Stimulated activated CD4-positive, alpha-beta T cell treated with anti-CD3 and anti-CD28 coated beads, TNF-alpha, amount 100 ng/mL, for 1 hour (primary cell): ENCODE results near the gene EXOC3L2.

Experiments
- DNase-seq, 3 donors: peaks; one replicate each; pipeline ENCODE4 v3.0.0-alpha.2; 2020; ENCODE audit warnings: low read depth in 3 of 3, low spot score in 1 of 3

EXOC3L2 gene

GRCh38 chr19:45180936-45181335 is 64.3 kb downstream of the EXOC3L2 start:
- no peak for DNase-seq

GRCh38 chr19:45179892-45180370 is 65.3 kb downstream of the EXOC3L2 start:
- DNase-seq = no peak

DNA sequence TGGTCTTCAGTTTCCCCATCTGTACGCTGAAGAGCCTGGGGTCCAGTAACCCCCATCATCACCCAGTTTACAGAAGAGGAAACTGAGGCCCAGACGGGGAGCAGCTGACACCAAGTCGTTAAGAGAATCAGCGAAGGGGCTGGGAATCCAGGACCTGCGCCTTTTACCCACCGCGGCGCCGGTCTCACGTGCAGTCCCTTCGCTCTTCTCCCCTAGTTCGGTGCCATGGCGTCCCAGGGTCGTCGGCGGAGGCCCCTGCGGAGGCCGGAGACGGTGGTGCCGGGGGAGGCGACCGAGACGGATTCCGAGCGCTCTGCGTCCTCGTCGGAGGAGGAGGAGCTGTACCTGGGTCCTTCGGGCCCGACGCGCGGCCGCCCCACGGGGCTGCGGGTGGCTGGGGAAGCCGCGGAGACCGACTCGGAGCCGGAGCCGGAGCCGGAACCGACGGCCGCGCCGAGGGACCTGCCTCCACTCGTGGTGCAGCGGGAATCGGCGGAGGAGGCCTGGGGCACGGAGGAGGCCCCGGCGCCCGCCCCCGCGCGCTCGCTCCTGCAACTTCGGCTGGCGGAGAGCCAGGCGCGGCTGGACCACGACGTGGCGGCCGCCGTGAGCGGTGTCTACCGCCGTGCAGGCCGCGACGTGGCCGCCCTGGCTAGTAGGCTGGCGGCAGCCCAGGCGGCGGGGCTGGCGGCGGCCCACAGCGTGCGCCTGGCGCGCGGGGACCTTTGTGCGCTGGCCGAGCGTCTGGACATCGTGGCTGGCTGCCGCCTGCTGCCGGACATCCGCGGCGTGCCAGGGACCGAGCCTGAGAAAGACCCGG is 65.9 kb downstream of the EXOC3L2 start:
- DNase-seq = peak in 1 of 3 donors; percentile 17

- DNase-seq = peak; percentile 98 to 99 (median 99)
Measured at GRCh38 chr19:45178262-45179071, 66.7 kb downstream of the EXOC3L2 start, which contains the start of gene BLOC1S3. Gene BLOC1S3 (plus strand): TSS chr19:45178784. CDS start chr19:45179297, 513 bp downstream.

DNA sequence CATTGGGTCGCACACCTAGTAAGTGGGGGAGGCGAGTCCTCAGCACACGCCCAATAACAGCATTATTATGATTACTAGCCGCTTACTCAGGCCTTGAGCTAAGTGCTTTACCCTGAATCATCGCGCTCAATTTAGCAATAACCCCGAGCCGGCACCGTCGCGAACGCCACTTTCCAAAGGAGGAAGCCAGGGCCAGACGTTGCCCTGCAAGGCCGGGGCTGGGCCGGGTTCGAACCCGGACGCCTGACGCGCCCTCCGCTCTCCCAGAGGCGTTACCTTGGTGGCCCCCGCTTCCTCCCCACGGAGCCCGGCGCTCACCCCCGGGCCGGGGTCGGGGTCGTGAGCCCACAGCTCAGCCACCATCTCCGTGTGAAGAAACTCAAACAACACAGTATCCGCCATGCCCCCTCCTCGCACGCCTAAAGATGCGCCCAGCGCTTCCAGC is 67.4 kb downstream of the EXOC3L2 start, which contains the start of gene TRAPPC6A:
Gene TRAPPC6A (minus strand): TSS at position 421 of the 445 bp plus-strand sequence. CDS start 19 bp downstream, at position 402.
- DNase-seq = no peak

DNA sequence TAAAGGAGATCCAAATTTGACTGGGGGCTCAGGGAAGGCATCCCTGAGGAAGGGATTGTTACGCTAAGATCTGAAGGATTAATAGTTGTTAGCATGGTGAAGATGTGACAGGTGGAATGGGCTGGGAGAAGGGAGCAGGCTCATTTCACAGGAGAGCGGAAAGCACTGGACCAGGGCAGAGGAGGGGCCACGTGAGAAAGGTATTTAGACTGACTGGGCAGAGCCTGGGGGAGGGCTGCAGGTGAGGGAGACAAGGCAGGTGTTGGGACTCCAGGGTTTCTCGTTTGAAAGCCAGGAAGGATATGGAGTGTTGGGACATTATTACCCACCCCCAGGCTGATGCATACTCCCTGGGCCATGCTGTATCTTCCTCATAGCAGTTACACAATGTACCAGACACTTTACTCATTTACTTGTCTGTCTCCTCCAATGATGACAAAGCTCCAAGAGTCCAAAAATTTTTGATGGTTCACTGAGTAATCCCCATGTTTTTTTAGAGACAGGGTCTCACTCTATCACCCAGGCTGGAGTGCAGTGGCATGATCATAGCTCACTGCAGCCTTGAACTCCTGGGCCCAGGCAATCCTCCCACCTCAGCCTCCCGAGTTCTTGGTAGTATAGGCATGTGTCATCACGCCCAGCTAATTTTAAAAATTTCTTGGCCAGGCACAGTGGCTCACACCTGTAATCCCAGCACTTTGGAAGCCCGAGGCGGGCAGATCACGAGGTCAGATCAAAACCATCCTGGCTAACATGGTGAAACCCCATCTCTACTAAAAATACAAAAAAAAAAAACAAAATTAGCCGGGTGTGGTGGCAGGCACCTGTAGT is 69.5 kb downstream of the EXOC3L2 start:
- no peak for DNase-seq

DNA sequence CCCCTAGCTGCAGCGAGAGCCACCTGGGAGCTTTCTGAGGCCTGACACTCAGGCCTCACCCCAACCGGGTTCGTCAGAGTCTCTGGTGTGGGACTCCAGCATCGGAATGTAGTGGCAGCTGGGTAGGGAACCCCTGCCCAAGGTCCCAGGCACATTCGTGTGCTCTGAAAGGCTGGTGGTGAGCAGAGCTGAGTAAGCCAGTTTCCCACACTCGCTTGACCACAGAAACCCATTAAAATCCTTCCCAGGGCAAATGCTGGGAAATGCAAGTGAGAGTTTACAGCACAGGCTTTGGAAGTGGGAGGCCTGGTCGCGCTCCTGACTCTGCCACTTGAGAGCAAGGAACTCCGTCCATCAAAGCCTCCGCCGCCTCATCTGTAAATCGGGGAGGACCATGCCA is 71.4 kb downstream of the EXOC3L2 start:
- no peak for DNase-seq

GRCh38 chr19:45172611-45173208 is 72.5 kb downstream of the EXOC3L2 start:
- DNase-seq = no peak

DNA sequence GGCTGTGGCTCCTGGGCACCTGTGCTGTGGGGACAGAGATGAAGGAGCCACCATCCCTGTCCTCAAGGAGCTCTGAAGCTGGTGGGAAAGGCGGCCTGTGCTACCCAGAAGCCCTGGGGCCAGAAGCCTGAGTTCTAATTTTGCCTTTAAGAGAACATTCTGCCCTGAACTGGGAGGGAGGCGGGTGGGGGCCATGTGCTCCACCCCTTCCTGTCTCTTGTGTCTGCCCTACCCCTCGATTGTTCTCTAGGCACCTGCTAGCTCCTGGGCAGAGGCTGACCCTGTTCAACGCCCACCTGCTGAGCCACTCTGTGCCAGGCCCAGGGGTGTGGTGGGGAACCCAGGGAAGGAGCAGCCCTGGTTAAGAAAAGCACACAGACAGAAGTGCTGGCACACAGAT is 73.0 kb downstream of the EXOC3L2 start:
- DNase-seq = no peak

DNA sequence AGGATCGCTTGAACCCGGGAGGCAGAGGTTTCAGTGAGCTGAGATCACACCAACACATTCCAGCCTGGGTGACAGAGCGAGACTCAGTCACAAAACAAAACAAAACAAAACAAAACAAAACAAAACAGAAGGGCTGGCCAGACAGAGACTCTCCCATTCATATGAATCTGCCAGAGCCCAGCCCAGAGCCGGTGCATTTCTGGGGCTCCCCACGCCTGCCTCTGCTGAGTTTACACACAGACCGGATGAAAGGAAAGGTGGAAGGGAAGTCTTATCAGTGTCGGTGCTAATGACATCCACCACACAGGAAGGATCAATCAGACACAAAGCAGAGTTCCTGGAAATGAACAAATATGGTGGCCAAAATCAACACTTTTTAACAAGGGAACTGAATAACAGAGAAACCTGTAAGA is 74.0 kb downstream of the EXOC3L2 start:
- no peak for DNase-seq

DNA sequence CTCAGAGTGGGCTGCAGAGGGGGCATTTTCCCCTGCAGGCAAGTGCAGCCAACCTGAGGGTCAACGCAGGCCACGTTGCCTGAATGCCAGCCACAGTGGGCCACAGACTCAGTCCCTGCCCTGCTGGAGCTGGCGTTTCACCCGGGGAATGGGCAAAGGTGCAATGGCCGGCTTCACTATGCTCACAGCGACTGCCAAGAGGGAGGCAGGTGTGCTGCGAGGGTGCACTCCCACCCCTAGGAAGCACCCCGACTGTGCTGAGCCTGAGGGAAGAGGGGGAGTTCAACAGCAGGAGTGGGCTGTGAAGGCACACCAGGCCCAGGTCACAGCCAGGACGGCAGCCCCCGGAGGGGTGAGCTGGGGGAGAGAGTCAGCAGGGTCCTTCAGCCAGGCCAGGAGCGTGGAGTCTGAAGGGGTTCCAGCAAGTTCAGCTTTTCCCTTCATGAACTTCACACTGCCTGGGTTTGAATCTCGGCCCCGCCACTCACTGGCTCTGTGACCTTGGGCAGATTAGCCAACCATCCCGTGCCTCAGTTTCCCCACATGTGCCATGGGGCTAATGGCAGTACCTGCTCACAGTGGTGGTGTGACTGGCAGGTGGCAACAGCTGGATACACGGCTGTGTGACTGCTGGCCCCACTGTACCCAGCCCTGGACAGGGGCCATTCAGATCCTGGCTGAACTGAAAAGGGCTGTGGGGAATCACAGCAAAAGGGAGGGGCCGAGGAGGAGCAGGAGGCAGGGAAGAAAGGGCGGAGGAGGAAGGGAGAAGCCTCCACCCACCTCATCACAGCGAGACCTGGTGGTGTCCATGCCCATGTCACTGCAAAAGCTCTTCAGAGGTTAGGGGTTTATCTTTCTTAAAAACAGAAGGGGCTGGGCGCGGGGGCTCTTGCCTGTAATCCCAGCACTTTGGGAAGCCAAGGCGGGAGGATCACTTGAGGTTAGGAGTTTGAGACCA is 74.8 kb downstream of the EXOC3L2 start:
- DNase-seq = no peak

DNA sequence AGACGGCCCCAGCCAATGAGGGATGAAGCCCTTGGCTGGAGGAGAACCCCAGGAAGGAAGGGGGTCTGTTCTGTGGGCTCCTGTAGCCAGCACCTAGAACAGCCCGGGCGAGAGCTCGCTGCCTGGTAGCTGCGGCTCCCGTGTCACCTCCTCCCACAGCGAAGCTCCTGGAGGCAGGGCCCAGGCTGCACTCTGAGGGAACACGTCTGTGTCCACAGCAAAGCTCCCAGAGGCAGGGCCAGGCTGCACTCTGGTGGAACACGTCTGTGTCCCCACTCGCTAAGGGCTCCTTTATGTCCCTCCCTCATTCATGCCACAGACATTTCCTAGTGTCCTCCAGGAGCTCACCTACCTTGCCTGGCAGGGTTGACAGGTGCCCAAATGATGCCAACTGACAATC is 75.6 kb downstream of the EXOC3L2 start:
- no peak for DNase-seq

DNA sequence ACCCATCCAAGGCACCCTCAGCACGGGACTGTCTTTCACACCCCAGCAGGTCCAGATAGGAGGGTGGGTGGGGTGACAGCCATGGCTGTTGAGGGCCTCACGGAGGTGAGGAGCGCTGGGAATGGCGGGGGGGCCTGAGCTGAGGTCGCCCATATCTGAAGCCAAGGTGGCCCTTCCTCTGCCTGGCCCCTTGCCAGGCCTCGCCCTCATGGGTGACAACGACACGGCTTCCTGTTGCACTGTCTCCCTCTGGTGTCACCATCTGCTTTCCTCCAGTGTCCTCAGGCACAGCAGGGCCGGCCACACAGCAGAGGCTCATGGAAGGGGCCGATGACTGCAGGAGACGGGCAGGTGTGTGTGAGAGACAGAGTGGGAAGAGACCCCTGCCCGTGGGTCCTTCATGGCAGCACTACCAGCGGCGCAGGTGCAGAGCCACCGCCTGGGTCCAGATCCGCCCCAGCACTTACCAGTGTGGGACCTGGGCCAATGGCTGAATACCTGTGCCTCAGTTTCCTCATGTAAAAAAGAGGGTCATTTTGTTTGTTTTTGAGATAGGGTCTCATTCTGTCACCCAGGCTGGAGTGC is 76.3 kb downstream of the EXOC3L2 start:
- no peak for DNase-seq

DNA sequence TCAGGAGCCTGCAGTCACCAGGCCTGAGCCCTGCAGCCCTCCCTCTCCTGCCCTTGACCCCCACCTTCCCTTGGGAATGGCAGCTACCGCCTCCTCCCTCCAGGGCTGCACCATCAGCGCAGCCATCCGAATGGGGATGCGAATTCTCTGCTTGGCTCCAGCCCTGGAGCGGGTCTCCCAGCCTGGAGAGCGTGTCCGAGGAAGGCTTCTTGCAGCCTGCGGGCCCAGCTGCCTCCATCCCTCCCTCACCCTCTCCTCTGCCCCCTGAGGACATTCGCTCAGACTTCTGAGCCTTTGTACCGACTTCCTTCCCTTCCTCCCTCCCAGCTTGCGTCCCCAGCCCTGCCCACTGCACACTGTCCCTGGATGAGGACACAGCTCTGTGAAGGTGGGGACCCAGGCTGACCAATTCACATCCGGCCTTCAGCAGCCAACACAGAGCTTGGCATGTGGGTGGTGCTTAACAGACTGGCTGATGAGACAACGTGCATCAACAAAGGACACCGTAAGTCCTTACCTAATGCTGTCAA is 78.4 kb downstream of the EXOC3L2 start:
- no peak for DNase-seq

DNA sequence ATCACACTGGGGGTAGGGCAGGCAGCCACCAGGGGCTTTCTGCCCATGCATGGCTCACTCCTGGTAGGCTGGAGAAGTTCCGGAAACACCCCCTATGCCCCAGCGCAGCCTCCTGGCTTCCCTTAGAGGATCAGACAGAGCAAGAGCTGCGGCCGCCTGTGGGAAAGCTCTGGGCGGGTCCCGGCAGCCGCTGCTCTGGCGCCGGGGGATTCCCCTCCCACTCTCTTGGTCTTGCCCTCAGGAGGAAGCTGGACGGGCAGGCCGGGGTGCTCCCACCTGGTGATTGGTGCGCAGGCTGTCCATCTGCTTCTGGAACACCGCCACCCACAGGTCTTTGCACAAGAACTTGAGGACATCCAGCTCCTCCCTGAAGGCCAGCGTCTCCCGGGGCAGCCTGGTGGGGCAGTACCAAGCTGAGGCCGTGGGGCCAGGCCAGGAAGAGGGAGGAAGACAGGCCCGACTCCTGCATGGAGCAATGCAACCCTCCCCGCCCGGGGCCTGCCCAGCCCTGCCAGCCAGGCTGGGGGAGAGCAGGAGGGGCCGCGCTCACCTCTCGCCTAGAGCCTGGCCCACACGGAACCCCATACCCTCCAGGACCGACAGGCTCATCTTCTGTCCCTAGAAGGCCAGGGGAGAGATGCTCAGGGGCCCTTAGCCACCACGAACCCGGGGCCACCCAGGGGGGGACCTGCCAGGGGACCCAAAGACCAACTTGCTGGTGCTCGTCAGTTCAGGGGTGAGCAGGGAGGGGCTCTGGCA is 80.5 kb downstream of the EXOC3L2 start:
- DNase-seq = peak in 1 of 3 donors; percentile 30

- DNase-seq = no peak
Measured at GRCh38 chr19:45163751-45164460, 81.3 kb downstream of the EXOC3L2 start.

DNA sequence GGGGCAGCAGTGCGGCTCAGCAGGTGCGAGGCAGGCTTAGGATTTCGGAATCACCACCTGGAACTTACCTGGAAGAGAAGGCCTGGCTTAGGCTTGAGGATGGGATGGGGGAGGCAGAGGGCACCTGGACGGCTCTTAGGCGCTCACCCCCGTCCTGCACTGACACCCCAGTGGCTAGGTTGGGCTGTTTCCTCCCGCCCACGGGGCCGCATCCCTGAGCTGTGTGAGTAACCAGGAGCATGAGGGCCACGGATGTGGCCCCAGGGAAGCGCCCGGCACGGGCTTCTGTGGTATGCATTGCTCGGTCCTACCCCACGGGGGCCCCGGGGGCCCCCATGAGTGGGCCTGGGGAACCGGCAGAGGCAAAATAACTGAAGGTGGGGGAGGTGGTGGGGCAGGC is 82.1 kb downstream of the EXOC3L2 start:
- no peak for DNase-seq
